Measurements from ENCODE around the gene UTP14A. TPM values are rescaled to one million over a fixed set of nuclear protein-coding genes. Genes with fewer than 3 reads are reported as not detected.

Gene UTP14A
- total RNA-seq, 1 experiment from 2014 or later: 43.1 TPM

GRCh38 chrX:129959493-129959832, 53.5 kb downstream of the UTP14A start:
- Mint-ChIP-seq H3K27me3 (ENCODE audit: unreplicated experiment) (peaks cover 21% of the 10 kb centered on the region), H3K9me3 (ENCODE audit: low read depth, unreplicated experiment) (no peaks in the 10 kb centered on the region), H3K36me3 (ENCODE audit: insufficient read depth, unreplicated experiment) (peaks cover 8% of the 10 kb centered on the region), H3K27ac (ENCODE audit: unreplicated experiment) (no peak overlapping the region), H3K4me3 (ENCODE audit: low read depth, unreplicated experiment) (no peak overlapping the region), H3K4me1 (ENCODE audit: low read depth, unreplicated experiment) (peaks cover 21% of the 10 kb centered on the region)
- no TSS peak for BruUV-seq (replicated peaks)
- CTCF ChIA-PET: interaction anchor here (0.6 to 0.8 kb wide), 2 partner anchors 29 to 37 kb away, joined by 3 read pairs; no protein-coding TSS in a partner anchor
- intact Hi-C loops (cut with micrococcal nuclease; ENCODE audit: unreplicated experiment): no loop called here
- TF ChIP-seq CTCF (IDR thresholded peaks at IDR 0.05; ENCODE audit: unreplicated experiment): no peak
- no peak for DNase-seq

GRCh38 chrX:129961180-129962083, 55.5 kb downstream of the UTP14A start:
- Mint-ChIP-seq H3K4me1 (ENCODE audit: low read depth, unreplicated experiment) (peaks cover 21% of the 10 kb centered on the region), H3K27ac (ENCODE audit: unreplicated experiment) (no peak overlapping the region), H3K9me3 (ENCODE audit: low read depth, unreplicated experiment) (no peaks in the 10 kb centered on the region), H3K27me3 (ENCODE audit: unreplicated experiment) (peaks cover 6% of the 10 kb centered on the region), H3K4me3 (ENCODE audit: low read depth, unreplicated experiment) (peak overlapping the region; percentile 46), H3K36me3 (ENCODE audit: insufficient read depth, unreplicated experiment) (peaks cover 8% of the 10 kb centered on the region)
- TF ChIP-seq CTCF (IDR thresholded peaks at IDR 0.05; ENCODE audit: unreplicated experiment): no peak
- intact Hi-C loops (cut with micrococcal nuclease; ENCODE audit: unreplicated experiment): no loop called here
- BruUV-seq (replicated peaks): no TSS peak
- DNase-seq: peak; percentile 69
- CTCF ChIA-PET: interaction anchor here (0.7 kb wide), 1 partner anchor 23 kb away, joined by 3 read pairs; no protein-coding TSS in a partner anchor

- Mint-ChIP-seq H3K36me3 (ENCODE audit: insufficient read depth, unreplicated experiment) (no peaks in the 10 kb centered on the region), H3K27me3 (ENCODE audit: unreplicated experiment) (no peaks in the 10 kb centered on the region), H3K4me3 (ENCODE audit: low read depth, unreplicated experiment) (no peak overlapping the region), H3K4me1 (ENCODE audit: low read depth, unreplicated experiment) (peaks cover 21% of the 10 kb centered on the region), H3K9me3 (ENCODE audit: low read depth, unreplicated experiment) (no peaks in the 10 kb centered on the region), H3K27ac (ENCODE audit: unreplicated experiment) (no peak overlapping the region)
- no TSS peak for BruUV-seq (replicated peaks)
- TF ChIP-seq CTCF (IDR thresholded peaks at IDR 0.05; ENCODE audit: unreplicated experiment): no peak
- DNase-seq: no peak
- CTCF ChIA-PET: no interaction called here
- intact Hi-C loops (cut with micrococcal nuclease; ENCODE audit: unreplicated experiment): no loop called here
These were observed 57.8 kb downstream of the UTP14A start for GRCh38 chrX:129963729-129964128.

GRCh38 chrX:129965166-129965565, 59.2 kb downstream of the UTP14A start:
- intact Hi-C loops (cut with micrococcal nuclease; ENCODE audit: unreplicated experiment): no loop called here
- CTCF ChIA-PET: no interaction called here
- Mint-ChIP-seq H3K36me3 (ENCODE audit: insufficient read depth, unreplicated experiment) (no peaks in the 10 kb centered on the region), H3K4me1 (ENCODE audit: low read depth, unreplicated experiment) (peaks cover 15% of the 10 kb centered on the region), H3K27me3 (ENCODE audit: unreplicated experiment) (no peaks in the 10 kb centered on the region), H3K4me3 (ENCODE audit: low read depth, unreplicated experiment) (no peak overlapping the region), H3K9me3 (ENCODE audit: low read depth, unreplicated experiment) (no peaks in the 10 kb centered on the region), H3K27ac (ENCODE audit: unreplicated experiment) (no peak overlapping the region)
- no TSS peak for BruUV-seq (replicated peaks)
- DNase-seq: no peak
- no peak for TF ChIP-seq CTCF (IDR thresholded peaks at IDR 0.05; ENCODE audit: unreplicated experiment)
